Upper lobe of left lung (tissue), 6 donors: Measurements from ENCODE around the gene C20orf204. TPM values are rescaled to one million over a fixed set of nuclear protein-coding genes. Genes with fewer than 3 reads are reported as not detected.

Experiments
- ATAC-seq, 2 donors: fragments of 200-7000 bp; cut with Tn5 transposase; one replicate each; pipeline ENCODE4 v1.9.1; 2022; ENCODE audit warnings: mild to moderate bottlenecking in 2 of 2, moderate library complexity in 2 of 2; ENCODE audit not compliant: low FRiP score in 2 of 2
- DNase-seq, 2 donors: peaks; one replicate each; pipeline ENCODE4 v3.0.0-alpha.2; 2019 to 2020
- H3K27ac ChIP-seq, 4 donors: fragments of 200-600 bp; sonication (generic); one replicate each; pipeline ENCODE4 v1.5.1; 2016 to 2019
- H3K27me3 ChIP-seq, 4 donors: fragments of 200-600 bp; sonication (generic); one replicate each; pipeline ENCODE4 v1.5.1; 2017 to 2019
- H3K36me3 ChIP-seq, 4 donors: fragments of 200-600 bp; sonication (generic); one replicate each; pipeline ENCODE4 v1.5.1; 2016 to 2019
- H3K4me1 ChIP-seq, 4 donors: fragments of 200-600 bp; sonication (generic); one replicate each; pipeline ENCODE4 v1.5.1; 2018 to 2019
- H3K4me3 ChIP-seq, 4 donors: fragments of 200-600 bp; sonication (generic); one replicate each; pipeline ENCODE4 v1.5.1; 2017 to 2019; ENCODE audit warnings: mild to moderate bottlenecking in 2 of 4, moderate library complexity in 1 of 4
- H3K9me3 ChIP-seq, 4 donors: fragments of 200-600 bp; sonication (generic); one replicate each; pipeline ENCODE4 v1.5.1; 2018 to 2019
- EP300 ChIP-seq, 4 donors: sonication (generic); formaldehyde crosslinking; IDR thresholded peaks; one replicate each; pipeline ENCODE4 v1.5.1; 2017; ENCODE audit warnings: antibody characterized with exemption in 4 of 4, control low read depth in 2 of 4
- POLR2A ChIP-seq, 4 donors: fragments of 450-650 bp; IDR thresholded peaks; one replicate each; pipeline ENCODE4 v1.5.1; 2016 to 2017; ENCODE audit warnings: antibody characterized with exemption in 4 of 4, mild to moderate bottlenecking in 2 of 4
- POLR2AphosphoS5 ChIP-seq, 2 donors: sonication (generic); formaldehyde crosslinking; IDR thresholded peaks; one replicate each; pipeline ENCODE4 v1.5.1; 2017; ENCODE audit warnings: antibody characterized with exemption in 2 of 2
- WGBS, 2 donors: methylation state at CpG; one replicate each; pipeline ENCODE4 v1.1.5; 2017 to 2018; 5-methylcytosine and 5-hydroxymethylcytosine counted together
- total RNA-seq, 6 donors: library from RNA; depleted of rRNA in 4 of 6; stranded (reverse); fragments of >200 nt in 4 of 6; gene quantifications; one replicate each; pipeline versions ENCODE4 v1.1.0 to v1.2.1, GENCODE V29; 2016 to 2021
- TF ChIP-seq, protein P1 (sequence below), 6 experiments: fragments of 450-650 bp in 4 of 6; fragments of 200-600 bp in 2 of 6; sonication (generic) in 2 of 6; IDR thresholded peaks; one replicate each; pipeline ENCODE4 v1.5.1; 2016 to 2019; ENCODE audit warnings: antibody characterized with exemption in 6 of 6
- donor health status: DM: no; HTN: no; CAD: no; lungs with moderate emphysema.
- donor health status: DM: no; HTN: yes; CAD: no; lungs with severe emphysema.

C20orf204 gene
- total RNA-seq, 6 donors from 2014 or later, result 0.44 to 2.3 (median 1.7) TPM

DNA sequence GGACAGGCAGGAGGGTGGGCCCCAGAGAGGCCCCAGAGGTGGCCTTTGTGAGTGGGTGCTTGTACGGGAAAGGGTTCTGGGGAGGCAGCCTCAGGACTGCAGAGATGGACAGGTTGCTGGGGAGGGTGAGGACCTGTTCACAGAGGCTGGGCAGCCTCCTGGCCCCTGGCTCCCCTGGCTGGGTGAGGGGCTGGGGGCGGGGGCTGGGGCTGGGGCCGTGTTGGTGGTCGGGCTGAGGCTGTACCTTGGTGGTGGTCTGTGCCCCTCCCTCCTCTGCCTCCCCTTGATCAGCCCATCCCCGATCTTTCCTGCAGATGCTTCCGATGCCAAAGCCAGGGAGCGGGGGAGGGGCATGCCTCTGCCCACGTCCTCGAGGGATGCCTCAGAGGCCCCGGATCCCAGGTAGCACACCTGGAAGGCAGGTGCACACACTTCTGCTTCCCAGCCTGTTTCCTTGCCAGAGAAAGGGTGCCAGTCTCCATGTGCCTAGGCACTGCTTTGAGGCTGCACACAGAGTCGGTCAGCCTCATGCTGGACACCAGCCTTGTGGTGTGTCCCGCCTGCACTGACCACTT lies 31.8 kb downstream of the C20orf204 start:
- H3K27ac ChIP-seq, result no peak overlapping the region
- 67 to 75% methylated on average over 7 to 12 of the region's 12 CpGs for WGBS, 2 donors
- H3K36me3 ChIP-seq, result peaks cover 0 to 10% (median 4%) of the 10 kb centered on the region in 4 donors
- DNase-seq (peak in 1 of 2 donors; percentile 60), ATAC-seq (no peak)
- H3K27me3 ChIP-seq, result no peaks in the 10 kb centered on the region
- H3K4me1 ChIP-seq, result peaks cover 16 to 39% (median 21%) of the 10 kb centered on the region in 4 donors
- no peaks in the 10 kb centered on the region for H3K9me3 ChIP-seq
- no peak overlapping the region for H3K4me3 ChIP-seq
- TF ChIP-seq POLR2AphosphoS5 (IDR thresholded peaks at IDR 0.05), result no peak
- TF ChIP-seq, protein P1, sequence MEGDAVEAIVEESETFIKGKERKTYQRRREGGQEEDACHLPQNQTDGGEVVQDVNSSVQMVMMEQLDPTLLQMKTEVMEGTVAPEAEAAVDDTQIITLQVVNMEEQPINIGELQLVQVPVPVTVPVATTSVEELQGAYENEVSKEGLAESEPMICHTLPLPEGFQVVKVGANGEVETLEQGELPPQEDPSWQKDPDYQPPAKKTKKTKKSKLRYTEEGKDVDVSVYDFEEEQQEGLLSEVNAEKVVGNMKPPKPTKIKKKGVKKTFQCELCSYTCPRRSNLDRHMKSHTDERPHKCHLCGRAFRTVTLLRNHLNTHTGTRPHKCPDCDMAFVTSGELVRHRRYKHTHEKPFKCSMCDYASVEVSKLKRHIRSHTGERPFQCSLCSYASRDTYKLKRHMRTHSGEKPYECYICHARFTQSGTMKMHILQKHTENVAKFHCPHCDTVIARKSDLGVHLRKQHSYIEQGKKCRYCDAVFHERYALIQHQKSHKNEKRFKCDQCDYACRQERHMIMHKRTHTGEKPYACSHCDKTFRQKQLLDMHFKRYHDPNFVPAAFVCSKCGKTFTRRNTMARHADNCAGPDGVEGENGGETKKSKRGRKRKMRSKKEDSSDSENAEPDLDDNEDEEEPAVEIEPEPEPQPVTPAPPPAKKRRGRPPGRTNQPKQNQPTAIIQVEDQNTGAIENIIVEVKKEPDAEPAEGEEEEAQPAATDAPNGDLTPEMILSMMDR (IDR thresholded peaks at IDR 0.05), result no peak
- no peak for TF ChIP-seq EP300 (IDR thresholded peaks at IDR 0.05)
- TF ChIP-seq POLR2A (IDR thresholded peaks at IDR 0.05), result no peak

- H3K4me3 ChIP-seq, result no peak overlapping the region
- no peaks in the 10 kb centered on the region for H3K9me3 ChIP-seq
- WGBS, 2 donors, result 69 to 100% methylated on average over 1 to 12 of the region's 12 CpGs
- no peak for TF ChIP-seq POLR2A (IDR thresholded peaks at IDR 0.05)
- TF ChIP-seq, protein P1 (IDR thresholded peaks at IDR 0.05), result no peak
- no peak for TF ChIP-seq POLR2AphosphoS5 (IDR thresholded peaks at IDR 0.05)
- no peak for TF ChIP-seq EP300 (IDR thresholded peaks at IDR 0.05)
- peaks cover 13 to 34% (median 19%) of the 10 kb centered on the region in 4 donors for H3K4me1 ChIP-seq
- H3K27me3 ChIP-seq, result no peaks in the 10 kb centered on the region
- peak in 1 of 2 donors; percentile 45 for DNase-seq
- peaks cover 0 to 18% (median 9%) of the 10 kb centered on the region in 4 donors for H3K36me3 ChIP-seq
- no peak overlapping the region for H3K27ac ChIP-seq
- ATAC-seq, result no peak
These were observed 32.6 kb downstream of the C20orf204 start for GRCh38 chr20:64068386-64069208.

DNA sequence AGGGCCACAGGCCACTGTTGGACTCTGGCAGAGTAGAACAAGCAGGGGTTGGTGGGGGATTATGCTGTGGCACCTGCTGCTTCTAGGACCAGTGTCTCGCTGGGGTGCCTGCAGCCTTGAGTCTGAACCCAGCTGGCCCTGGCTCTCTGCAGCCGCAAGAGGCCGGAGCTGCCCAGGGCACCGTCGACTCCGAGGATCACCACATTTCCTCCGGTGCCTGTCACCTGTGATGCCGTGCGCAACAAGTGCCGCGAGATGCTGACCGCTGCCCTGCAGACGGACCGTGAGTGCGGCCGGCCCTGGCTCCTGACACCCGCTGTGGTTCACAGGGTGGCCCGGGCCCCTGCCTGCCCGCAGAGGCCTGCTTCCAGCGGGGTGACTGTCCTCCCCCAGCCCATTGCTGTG lies 33.2 kb downstream of the C20orf204 start:
- Histone ChIP-seq H3K27me3 (no peaks in the 10 kb centered on the region), H3K9me3 (no peaks in the 10 kb centered on the region), H3K4me3 (no peak overlapping the region), H3K36me3 (peaks cover 0 to 24% (median 15%) of the 10 kb centered on the region in 4 donors), H3K27ac (no peak overlapping the region), H3K4me1 (peaks cover 7 to 28% (median 13%) of the 10 kb centered on the region in 4 donors)
- TF ChIP-seq EP300 (IDR thresholded peaks at IDR 0.05) (no peak), POLR2A (IDR thresholded peaks at IDR 0.05) (no peak), POLR2AphosphoS5 (IDR thresholded peaks at IDR 0.05) (no peak)
- TF ChIP-seq, protein P1 (IDR thresholded peaks at IDR 0.05), result no peak
- 97% methylated on average over 6 of the region's 20 CpGs; no CpG with 5 or more reads in 1 of the 2 donors for WGBS, 2 donors
- no peak for ATAC-seq
- peak in 1 of 2 donors; percentile 82 for DNase-seq

- Histone ChIP-seq H3K4me3 (no peak overlapping the region), H3K27ac (no peak overlapping the region), H3K4me1 (peaks cover 3 to 23% (median 9%) of the 10 kb centered on the region in 4 donors), H3K9me3 (no peaks in the 10 kb centered on the region), H3K27me3 (no peaks in the 10 kb centered on the region), H3K36me3 (peaks cover 0 to 29% (median 17%) of the 10 kb centered on the region in 4 donors)
- TF ChIP-seq, protein P1 (IDR thresholded peaks at IDR 0.05), result peak; percentile 61 to 69 (median 65)
- no peak for TF ChIP-seq EP300 (IDR thresholded peaks at IDR 0.05)
- ATAC-seq, result no peak
- WGBS, 2 donors, result 57 to 91% methylated on average over 4 to 13 of the region's 14 CpGs
- peak in 1 of 2 donors; percentile 81 for DNase-seq
These were observed 33.7 kb downstream of the C20orf204 start for GRCh38 chr20:64069614-64070243.
